Activated CD4-positive, alpha-beta T cell treated with anti-CD3 and anti-CD28 coated beads for 1 hour (primary cell): ENCODE measurements around the gene MCC.
"Not testable (repeated sequence)": the region's sequence is repeated elsewhere in the genome, so short reads cannot be mapped to it uniquely, and the experiment has no call there.

Source experiments
- DNase-seq: peaks from one replicate; pipeline ENCODE4 v3.0.0-alpha.2; 2020

The MCC gene

DNA sequence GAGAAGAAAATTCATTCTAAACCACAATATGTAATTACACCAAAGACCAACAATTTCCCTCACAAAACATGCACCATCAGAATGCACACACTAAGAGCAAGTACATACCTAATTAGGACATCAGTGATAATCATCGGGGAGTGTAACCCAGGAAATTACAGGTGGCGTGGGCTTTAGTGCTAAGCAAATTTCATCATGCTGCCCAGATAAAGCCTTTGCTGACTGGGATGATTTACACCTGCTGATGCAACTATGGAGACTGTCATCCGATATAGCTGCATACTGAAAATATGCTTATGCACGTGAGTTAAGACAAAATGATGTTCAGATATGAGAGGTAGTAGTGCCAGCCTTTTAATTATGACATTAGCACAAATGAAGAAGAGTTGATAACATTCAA, 388.4 kb downstream of the MCC start:
- no peak for DNase-seq

- DNase-seq, result no peak
These were observed 389.9 kb downstream of the MCC start for GRCh38 chr5:113098378-113098777.

DNA sequence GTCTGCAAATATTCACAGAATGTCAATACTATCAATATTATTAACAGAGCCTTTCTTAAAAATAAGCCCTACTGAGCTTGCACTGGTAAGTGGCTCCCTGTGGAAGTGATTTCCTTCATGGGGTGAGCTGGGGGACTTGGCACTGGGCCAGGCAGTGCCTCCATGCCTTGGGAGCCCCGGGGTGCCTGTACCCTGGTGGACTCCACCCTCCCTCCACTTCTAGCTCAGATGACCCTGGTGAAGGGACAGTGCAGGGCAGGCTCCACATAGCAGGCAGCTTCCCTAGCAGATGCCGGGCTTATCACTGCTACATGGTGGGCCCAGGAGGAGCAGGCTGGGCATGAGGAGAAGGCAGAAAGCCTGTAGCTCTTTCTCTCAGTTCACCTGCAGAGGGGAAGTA, 392.4 kb downstream of the MCC start:
- DNase-seq, result no peak

- no peak for DNase-seq
These were observed 394.7 kb downstream of the MCC start for GRCh38 chr5:113093558-113093957.

- no peak for DNase-seq
These were observed 395.6 kb downstream of the MCC start for GRCh38 chr5:113092683-113093082.

GRCh38 chr5:113091622-113092021, 396.6 kb downstream of the MCC start:
- no peak for DNase-seq

GRCh38 chr5:113090336-113091106, 397.7 kb downstream of the MCC start:
- DNase-seq, result no peak

DNA sequence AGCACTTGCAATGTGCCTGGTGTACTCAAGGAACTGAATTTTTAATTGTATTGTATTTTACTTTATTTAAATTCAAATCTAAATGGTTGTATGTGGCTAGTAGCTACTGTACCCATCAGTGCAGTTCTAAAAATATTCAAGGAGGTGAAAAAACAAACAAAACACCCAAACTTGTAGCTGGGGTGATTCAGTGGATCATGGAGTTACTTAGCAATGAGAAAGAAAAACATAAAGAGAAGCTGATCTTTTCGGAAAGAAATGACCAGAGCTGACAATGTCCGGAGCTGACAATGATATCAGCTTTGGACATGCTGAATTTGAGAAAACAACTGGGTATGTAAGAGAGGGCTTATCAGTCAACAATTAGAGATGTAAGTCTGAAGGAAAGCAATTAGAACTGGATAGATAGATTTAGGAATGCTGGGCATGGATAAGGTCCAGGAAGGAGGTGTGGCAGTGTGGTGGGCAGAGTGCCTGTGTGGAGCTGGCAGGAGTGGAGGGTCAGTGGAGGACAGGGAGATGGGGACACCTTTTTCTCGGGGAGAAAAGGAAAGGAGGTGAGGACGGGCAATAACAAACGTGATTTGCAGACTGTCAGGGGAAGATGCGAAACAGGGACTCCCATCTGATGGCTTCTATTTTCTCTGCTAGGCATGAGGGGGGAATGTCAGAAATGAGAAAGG, 398.5 kb downstream of the MCC start:
- DNase-seq, result no peak

- no peak for DNase-seq
These were observed 400.2 kb downstream of the MCC start for GRCh38 chr5:113087976-113088514.

GRCh38 chr5:113085880-113086409, 402.3 kb downstream of the MCC start:
- DNase-seq, result no peak

DNA sequence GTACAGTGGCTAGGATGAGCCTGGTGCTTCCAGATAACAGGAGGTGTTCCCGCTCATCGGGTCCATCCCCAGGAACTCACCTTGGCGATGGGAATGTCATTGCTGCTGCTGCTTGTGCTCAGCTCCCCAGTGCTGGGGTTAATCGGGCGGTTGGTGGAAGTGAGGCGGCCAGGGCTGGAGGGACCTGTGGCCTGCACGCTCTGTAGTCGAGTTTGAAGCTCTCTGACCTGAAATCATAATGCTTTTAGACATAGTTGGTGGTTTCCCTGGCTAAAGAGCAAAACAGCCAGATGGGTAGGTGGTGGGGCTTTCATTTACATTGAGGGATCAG, 403.2 kb downstream of the MCC start:
- no peak for DNase-seq

DNA sequence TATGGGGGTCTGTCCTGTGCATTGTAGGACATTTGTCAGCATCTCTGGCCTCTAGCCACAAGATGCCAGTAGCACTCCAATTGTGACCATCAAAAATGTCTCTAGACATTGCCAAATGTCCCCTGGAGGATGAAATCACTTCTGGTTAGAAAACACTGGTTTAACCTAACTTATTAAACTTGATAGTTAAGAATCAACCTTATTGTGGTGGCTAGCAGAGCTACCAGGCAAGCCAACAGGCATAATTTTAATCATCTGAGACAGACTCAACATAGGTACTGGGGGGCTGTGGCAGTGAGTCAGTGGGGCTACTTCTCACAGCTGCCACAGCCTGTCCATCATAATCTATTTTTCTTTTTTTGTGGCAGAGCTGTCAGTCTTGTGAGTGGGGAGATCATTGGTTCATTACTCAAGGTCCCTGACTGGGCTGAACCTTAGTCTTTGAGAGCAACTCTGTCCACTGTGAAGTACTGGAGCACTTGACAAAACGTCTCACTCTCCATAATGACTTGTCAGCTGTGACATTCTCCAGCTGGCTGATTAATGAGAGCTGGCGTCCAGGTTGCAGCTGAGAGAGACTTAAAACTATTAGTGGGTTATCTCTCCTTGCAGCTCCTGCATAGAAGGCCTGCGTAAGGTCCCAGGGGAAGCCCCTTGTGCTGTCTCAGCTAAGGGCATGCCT, 403.7 kb downstream of the MCC start:
- DNase-seq, result no peak

DNA sequence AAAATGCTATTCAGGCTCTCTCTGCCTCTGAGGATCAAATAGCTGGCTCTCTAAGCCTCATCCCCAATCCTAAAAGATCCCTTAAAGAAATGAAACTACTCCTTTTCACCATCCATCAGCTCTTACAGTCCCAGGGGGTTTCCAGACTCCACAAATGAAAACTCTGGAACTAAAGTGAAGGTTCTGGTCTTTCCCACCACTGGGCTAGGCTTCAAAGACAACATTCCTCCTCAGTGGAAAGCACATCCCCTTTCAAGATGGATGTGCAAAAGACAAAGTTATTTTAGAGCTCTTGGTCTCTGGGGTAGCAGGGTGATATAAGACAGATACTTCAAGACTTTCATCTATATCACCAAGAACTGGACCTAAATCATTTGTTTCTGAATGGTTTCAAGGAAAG, 404.8 kb downstream of the MCC start:
- no peak for DNase-seq

DNA sequence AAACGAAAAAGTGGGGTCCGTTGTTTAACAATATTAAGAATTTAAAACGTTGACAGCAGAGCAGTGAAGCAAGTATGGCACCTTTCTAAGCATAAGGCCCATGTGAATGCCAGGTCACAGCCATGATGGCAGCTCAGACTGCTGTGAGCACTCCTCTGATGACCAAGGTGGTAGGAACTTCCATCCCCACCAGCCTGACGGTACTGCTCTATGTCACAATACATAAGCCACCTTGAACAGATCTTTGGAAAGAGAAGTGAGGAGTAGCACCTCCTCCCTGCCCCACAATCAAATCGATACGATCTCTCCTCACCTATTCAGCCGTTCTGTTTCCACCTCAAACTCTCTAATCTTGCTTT, 405.7 kb downstream of the MCC start:
- DNase-seq, result no peak

DNA sequence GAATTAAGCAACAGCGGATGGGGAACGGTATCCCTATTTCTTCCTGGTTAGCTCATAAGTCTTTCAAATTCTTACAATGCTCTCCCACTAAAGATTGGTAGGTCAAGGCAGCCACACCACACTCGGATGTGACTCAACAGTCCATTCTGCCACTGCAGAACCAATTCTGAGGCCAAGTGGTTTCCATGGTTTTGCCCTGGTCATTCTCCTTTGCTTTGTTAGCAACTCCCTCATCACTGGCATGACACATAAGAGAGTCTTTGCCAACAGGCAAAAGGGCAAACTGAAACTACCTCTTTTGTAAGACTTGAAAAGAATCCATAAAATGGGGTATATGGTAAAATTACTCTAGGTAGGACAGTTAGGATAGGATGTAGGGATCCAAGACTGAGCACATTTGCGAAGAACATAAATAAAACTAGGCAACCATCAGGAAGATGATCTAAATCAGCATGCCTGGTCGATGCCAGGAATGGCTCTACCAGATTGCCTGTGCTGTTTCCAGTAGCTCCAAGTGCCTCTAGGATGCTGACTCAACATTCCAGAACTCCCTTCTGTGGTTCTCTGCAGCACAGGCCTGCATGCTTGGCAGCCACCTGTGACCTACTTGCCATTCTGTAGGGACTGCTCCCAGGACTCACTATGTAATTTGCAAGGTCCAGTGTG, 406.2 kb downstream of the MCC start:
- DNase-seq, result no peak

GRCh38 chr5:113081091-113081839, 407.0 kb downstream of the MCC start:
- DNase-seq, result no peak

- not testable (repeated sequence) for DNase-seq
These were observed 411.6 kb downstream of the MCC start for GRCh38 chr5:113076649-113077048.

GRCh38 chr5:113075019-113075418, 413.2 kb downstream of the MCC start:
- no peak for DNase-seq

GRCh38 chr5:113073629-113074034, 414.6 kb downstream of the MCC start:
- DNase-seq, result not testable (repeated sequence)

- no peak for DNase-seq
These were observed 416.9 kb downstream of the MCC start for GRCh38 chr5:113071401-113071800.

DNA sequence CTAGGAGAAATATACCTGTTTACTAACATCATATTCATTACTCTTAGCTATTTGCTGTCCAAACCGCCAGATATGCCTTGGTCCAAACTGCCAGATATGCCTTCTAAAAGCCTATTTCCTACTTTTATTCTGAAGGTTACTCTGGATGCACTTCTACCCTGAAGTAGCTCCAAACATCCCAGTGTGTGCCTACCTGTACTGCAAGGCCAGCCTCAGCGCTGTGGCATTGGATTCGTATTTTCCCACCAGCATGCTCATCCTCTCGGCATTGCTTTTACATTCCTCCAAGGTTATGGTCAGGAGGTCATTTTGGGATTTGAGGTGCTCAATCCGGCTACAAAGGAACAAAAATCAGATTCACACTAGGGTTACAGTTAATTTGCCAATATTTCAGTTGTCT, 417.4 kb downstream of the MCC start:
- DNase-seq, result no peak

DNA sequence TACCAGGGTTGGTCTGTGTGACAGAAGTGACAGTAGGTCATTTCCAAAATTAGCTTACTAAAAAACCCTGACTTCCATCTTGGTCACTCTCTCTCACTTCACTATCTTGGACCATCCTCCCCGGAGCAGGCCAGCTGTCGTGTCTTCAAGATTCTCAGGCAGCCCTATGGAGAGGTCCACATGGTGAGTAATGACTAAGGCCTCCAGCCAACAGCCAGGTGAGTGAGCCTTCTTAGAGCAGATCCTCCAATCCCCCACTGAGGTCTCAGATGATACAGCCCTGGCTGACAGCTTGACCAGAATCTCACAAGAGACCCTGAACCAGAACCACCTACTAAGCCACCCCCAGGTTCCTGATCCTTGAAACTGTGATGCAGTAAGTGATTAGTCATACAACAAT, 419.7 kb downstream of the MCC start:
- DNase-seq, result no peak
